ENCODE measurements around the gene MAPK1. TPM values are rescaled to one million over a fixed set of nuclear protein-coding genes. Genes with fewer than 3 reads are reported as not detected.
A peak's percentile ranks its signal among the peaks of the same experiment; 100 is the strongest.
"Not testable (repeated sequence)": the region's sequence is repeated elsewhere in the genome, so short reads cannot be mapped to it uniquely, and the experiment has no call there.

MAPK1 gene
- total RNA-seq, 3 donors from 2014 or later, result 126 to 131 (median 127) TPM

DNA sequence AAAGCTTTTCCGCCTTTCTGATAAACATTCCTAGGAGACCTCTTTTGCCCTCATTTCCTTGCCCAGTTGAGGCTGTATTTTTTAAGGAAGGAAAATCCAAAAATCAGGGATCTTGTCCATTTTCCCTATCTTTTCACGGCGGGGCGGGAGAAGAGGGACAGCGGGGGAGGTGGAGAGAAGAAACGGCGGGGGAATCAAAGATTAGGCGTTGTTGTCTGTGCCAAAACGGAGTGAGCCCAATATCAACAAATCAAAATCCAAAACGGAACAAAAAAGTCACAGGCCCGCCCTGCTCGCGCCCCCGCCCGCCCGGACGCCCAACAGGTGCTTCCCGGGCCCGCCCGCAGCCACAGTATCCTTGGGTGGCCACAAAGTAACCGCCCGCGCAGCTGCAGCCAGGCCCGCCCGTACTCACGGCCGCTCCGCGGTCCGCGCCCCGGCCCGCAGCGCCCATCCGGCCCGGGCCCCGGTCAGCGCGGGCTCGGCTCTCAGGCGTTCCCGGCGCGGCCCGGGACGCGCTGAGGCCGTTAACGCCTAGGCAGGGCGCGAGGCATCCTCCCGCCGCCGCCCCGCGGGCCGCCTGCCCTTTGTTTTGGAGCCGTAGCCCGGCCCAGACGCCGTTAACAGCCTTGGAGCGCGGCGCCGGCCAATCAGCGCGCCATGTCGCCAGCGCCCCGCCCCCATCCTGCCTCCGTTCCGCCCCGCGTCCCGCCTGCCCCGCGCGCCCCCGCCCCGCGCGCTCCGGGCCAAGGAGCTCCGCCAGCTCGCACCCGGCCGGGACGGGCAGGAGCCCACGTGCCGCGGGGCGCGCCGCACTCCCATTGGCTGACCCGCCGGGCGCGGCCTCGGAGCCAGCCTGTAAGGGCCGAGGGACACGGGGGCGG is 132.0 kb downstream of the MAPK1 start, which contains the start of gene YPEL1:
YPEL1 (minus strand) TSS at position 595 of the 884 bp plus-strand sequence. CDS start 25,050 bp downstream, outside the sequence.
- intact Hi-C loops (cut with DNase I, micrococcal nuclease), result no loop called here
- no peaks in the 10 kb centered on the region for H3K36me3 ChIP-seq (ENCODE audit: low read depth)
- peak; percentile 98 for ATAC-seq
- TF ChIP-seq, protein P1, sequence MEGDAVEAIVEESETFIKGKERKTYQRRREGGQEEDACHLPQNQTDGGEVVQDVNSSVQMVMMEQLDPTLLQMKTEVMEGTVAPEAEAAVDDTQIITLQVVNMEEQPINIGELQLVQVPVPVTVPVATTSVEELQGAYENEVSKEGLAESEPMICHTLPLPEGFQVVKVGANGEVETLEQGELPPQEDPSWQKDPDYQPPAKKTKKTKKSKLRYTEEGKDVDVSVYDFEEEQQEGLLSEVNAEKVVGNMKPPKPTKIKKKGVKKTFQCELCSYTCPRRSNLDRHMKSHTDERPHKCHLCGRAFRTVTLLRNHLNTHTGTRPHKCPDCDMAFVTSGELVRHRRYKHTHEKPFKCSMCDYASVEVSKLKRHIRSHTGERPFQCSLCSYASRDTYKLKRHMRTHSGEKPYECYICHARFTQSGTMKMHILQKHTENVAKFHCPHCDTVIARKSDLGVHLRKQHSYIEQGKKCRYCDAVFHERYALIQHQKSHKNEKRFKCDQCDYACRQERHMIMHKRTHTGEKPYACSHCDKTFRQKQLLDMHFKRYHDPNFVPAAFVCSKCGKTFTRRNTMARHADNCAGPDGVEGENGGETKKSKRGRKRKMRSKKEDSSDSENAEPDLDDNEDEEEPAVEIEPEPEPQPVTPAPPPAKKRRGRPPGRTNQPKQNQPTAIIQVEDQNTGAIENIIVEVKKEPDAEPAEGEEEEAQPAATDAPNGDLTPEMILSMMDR (IDR thresholded peaks at IDR 0.05), result no peak
- H3K4me3 ChIP-seq, result peak within 1 kb of the TSS; percentile 12
- peaks cover 8% of the 10 kb centered on the region for H3K4me1 ChIP-seq (ENCODE audit: low read depth)
- H3K9me3 ChIP-seq, result no peaks in the 10 kb centered on the region
- DNase-seq, result peak; percentile 97 to 99 (median 98)

DNA sequence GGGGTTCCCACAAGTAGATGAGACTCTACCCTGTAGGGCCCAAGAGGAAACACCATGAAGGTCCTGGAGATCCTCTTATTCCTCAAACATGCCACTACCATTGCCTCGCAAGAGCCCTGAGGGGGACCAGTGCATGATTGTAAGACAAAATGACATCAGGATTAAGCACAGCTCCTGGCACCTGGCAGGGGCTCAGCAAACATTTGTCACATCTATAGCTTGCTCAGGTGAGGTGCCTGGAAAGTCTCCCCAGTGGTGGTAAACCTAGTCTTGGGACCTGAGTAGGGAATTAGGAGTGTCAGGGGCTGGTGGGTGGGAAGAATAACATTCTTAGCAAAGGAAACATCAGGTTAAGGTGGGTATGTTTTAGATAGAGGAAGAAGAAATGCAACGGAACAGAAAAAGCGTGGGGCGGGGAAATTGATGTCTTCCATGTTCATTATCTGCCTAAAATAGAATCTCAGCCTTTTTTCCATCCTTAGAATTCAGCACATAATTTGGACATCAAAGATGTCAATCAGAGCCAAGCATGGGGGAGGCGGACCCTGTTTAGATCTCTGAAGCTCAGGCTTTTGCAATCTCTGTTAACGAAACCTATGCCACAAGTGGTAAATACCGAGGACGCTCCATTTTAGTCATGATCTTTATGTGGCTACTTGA is 132.8 kb downstream of the MAPK1 start:
- Histone ChIP-seq H3K9me3 (no peaks in the 10 kb centered on the region), H3K36me3 (ENCODE audit: low read depth) (no peaks in the 10 kb centered on the region), H3K4me3 (no peak overlapping the region), H3K4me1 (ENCODE audit: low read depth) (peaks cover 8% of the 10 kb centered on the region)
- ATAC-seq (no peak), DNase-seq (peak in 1 of 3 donors; percentile 13)
- intact Hi-C loops (cut with DNase I, micrococcal nuclease), result no loop called here
- TF ChIP-seq, protein P1 (IDR thresholded peaks at IDR 0.05), result no peak

DNA sequence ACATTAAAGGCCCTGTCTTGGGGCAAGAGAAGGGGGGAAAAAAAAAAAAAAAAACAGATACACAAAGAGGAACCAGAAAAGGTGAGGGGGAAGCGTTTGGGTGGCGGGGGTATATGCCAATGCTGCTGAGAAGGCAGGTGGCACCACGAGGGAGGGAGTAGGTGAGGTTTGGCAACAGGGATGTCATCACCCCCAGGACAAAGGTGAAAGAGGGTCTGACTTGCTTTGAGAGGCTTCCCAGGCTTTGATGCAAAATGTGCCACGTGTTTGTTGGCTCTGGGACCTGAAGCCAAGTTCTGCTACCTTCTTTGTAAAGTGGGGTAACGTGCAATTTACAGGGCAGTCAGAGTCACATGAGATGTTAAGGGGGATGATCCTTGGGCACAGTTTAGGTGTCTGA is 135.9 kb downstream of the MAPK1 start:
- intact Hi-C loops (cut with DNase I, micrococcal nuclease), result no loop called here
- TF ChIP-seq, protein P1 (IDR thresholded peaks at IDR 0.05), result no peak
- DNase-seq (no peak), ATAC-seq (no peak)
- no peaks in the 10 kb centered on the region for H3K9me3 ChIP-seq
- peaks cover 8% of the 10 kb centered on the region for H3K4me1 ChIP-seq (ENCODE audit: low read depth)
- no peak overlapping the region for H3K4me3 ChIP-seq
- H3K36me3 ChIP-seq (ENCODE audit: low read depth), result no peaks in the 10 kb centered on the region

DNA sequence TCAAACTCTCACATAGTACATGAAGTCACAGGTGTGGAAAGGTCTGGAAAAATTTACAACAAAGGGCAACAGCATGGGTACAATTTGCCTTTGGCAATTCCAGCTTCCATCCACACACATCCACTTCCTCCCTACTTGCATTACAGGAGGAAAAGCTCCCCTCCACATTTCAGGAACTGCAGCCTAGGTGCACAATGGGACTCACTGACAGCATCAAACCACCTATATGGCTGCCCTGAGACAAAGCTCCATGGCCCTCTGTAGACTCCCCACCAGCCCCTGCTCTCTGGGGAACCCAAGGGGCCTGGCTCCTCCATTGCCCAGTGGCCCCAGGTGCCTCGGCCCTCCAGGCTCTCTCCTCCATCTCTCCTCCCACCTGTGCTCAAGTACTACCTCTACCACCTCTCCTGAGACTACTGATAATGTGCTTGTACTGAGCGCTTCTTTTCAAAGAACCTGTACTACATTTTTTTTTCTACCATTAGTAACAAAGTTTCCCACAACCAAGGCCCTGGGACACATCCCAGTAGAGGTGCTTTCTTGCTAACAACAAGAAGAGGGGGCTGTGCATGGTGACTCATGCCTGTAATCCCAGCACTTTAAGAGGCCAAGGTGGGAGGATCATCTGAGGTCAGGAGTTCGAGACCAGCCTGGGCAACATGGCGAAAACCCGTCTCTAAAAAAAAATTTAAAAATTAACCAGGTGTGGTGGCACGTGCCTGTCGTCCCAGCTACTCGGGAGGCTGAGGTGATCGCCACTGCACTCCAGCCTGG is 136.7 kb downstream of the MAPK1 start:
- TF ChIP-seq, protein P1 (IDR thresholded peaks at IDR 0.05), result no peak
- Histone ChIP-seq H3K9me3 (no peaks in the 10 kb centered on the region), H3K4me3 (no peak overlapping the region), H3K36me3 (ENCODE audit: low read depth) (no peaks in the 10 kb centered on the region), H3K4me1 (ENCODE audit: low read depth) (peaks cover 8% of the 10 kb centered on the region)
- ATAC-seq (no peak), DNase-seq (no peak)
- intact Hi-C loops (cut with DNase I, micrococcal nuclease), result no loop called here

DNA sequence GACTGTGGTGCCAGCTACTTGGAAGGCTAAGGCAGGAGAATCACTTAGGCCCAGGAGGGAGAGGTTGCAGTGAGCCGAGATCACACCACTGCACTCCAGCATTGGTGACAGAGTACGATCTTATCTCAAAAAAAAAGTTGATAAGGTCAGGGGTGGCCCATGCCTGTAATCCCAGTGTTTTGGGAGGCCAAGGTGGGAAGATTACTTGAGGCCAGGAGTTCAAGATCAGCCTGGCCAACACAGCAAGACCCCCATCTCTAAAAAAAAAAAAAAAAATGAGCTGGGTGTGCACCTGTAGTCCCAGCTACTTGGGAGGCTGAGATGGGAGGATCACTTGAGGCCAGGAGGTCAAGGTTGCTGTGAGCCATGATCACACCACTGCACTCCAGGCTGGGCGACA is 138.3 kb downstream of the MAPK1 start:
- ATAC-seq; H3K4me1 ChIP-seq (ENCODE audit: low read depth); intact Hi-C loops (cut with DNase I, micrococcal nuclease); DNase-seq; H3K36me3 ChIP-seq (ENCODE audit: low read depth); H3K4me3 ChIP-seq; H3K9me3 ChIP-seq: not testable (repeated sequence)
